GM12878 (cell line): ENCODE results near the gene UHMK1. TPM values are rescaled to one million over a fixed set of nuclear protein-coding genes. Genes with fewer than 3 reads are reported as not detected.
A peak's percentile ranks its signal among the peaks of the same experiment; 100 is the strongest.

ENCODE experiments used
- ATAC-seq: fragments of 200-7000 bp; cut with Tn5 transposase; 3 replicates; pipeline ENCODE4 v1.9.1; 2020; ENCODE audit warnings: mild to moderate bottlenecking, moderate library complexity
- BruUV-seq: library from RNA; stranded (reverse); fragments of 400-500 nt; replicated peaks from 2 replicates; lab custom pipeline; 2021; lab: Mats Ljungman, UMichigan
- CTCF ChIA-PET: fragments of 300-600 bp; sonication (Branson Sonifier 250); formaldehyde crosslinking; extraction: SDS; loops from one replicate; lab custom pipeline; 2021; ENCODE audit warnings: inconsistent platforms; lab: Yijun Ruan, JAX
- POLR2A ChIA-PET: fragments of 350-600 bp; formaldehyde crosslinking; extraction: SDS; loops from one replicate; lab custom pipeline; 2021; ENCODE audit warnings: inconsistent platforms; lab: Charles Lee
- RAD21 ChIA-PET: fragments of 300-600 bp; sonication (Branson Sonifier 250); formaldehyde crosslinking; loops from one replicate; lab custom pipeline; 2023; ENCODE audit warnings: antibody characterized with exemption; ENCODE audit not compliant: unreplicated experiment; lab: Charles Lee
- SMC1A ChIA-PET: fragments of 300-600 bp; sonication (Branson Sonifier 250); formaldehyde crosslinking; loops from one replicate; lab custom pipeline; 2023; ENCODE audit not compliant: unreplicated experiment, uncharacterized antibody; lab: Charles Lee
- DNase-seq: peaks from one replicate; pipeline ENCODE4 v3.0.0-alpha.2; 2011; ENCODE audit warnings: low read depth, low spot score
- FAIRE-seq: peaks from 3 replicates; lab custom pipeline; 2011; peaks lifted over from hg19 to GRCh38; lab: Jason Lieb, UNC
- H2AFZ ChIP-seq: 2 replicates; pipeline ENCODE4 v1.6.0; 2011; ENCODE audit warnings: low read depth, low read length, control low read depth; ENCODE audit not compliant: control insufficient read depth
- H3K27ac ChIP-seq: 2 replicates; pipeline ENCODE4 v1.5.1; 2011; ENCODE audit warnings: control low read depth; ENCODE audit not compliant: control insufficient read depth, insufficient read depth
- H3K27me3 ChIP-seq, 2 experiments: replicated peaks in 1 of 2; 2 replicates each; pipeline versions ENCODE4 v1.6.0 to v1.6.1; 2011; ENCODE audit warnings: low read length in 1 of 2; ENCODE audit not compliant: control insufficient read depth in 2 of 2, insufficient read depth in 2 of 2
- H3K36me3 ChIP-seq, 2 experiments: 2 replicates each; pipeline ENCODE4 v1.5.1; 2011; ENCODE audit warnings: low read length in 1 of 2; ENCODE audit not compliant: control insufficient read depth in 2 of 2, insufficient read depth in 2 of 2
- H3K4me1 ChIP-seq: 2 replicates; pipeline ENCODE4 v1.6.1; 2011; ENCODE audit warnings: mild to moderate bottlenecking, low read length, moderate library complexity, mixed read lengths; ENCODE audit not compliant: control insufficient read depth, insufficient read depth
- H3K4me2 ChIP-seq: 2 replicates; pipeline ENCODE4 v1.6.0; 2011; ENCODE audit warnings: control low read depth; ENCODE audit not compliant: control insufficient read depth, insufficient read depth
- H3K4me3 ChIP-seq: fragments of 200-600 bp; sonication (generic); 2 replicates; pipeline ENCODE4 v1.5.1; 2016
- H3K79me2 ChIP-seq: 2 replicates; pipeline ENCODE4 v1.6.0; 2011; ENCODE audit warnings: low read length; ENCODE audit not compliant: control insufficient read depth, insufficient read depth
- H3K9ac ChIP-seq: 2 replicates; pipeline ENCODE4 v1.8.0; 2011; ENCODE audit warnings: low read length, control low read depth, mixed read lengths; ENCODE audit not compliant: control insufficient read depth, insufficient read depth
- H3K9me3 ChIP-seq: replicated peaks from 3 replicates; pipeline ENCODE4 v1.5.1; 2011; ENCODE audit warnings: mild to moderate bottlenecking, low read length; ENCODE audit not compliant: control insufficient read depth, insufficient read depth
- H4K20me1 ChIP-seq: 2 replicates; pipeline ENCODE4 v1.6.0; 2011; ENCODE audit not compliant: control insufficient read depth, insufficient read depth
- ATF7 ChIP-seq: fragments of 450-650 bp; IDR thresholded peaks from 2 replicates; pipeline ENCODE4 v1.6.1; 2016; ENCODE audit warnings: low read depth, mild to moderate bottlenecking
- MLLT1 ChIP-seq: fragments of 450-650 bp; IDR thresholded peaks from 2 replicates; pipeline ENCODE4 v1.6.1; 2016; ENCODE audit warnings: mild to moderate bottlenecking
- MTA2 ChIP-seq: fragments of 450-650 bp; IDR thresholded peaks from 2 replicates; pipeline ENCODE4 v1.6.1; 2016; ENCODE audit warnings: low read depth, mild to moderate bottlenecking, moderate library complexity
- RAD51 ChIP-seq: fragments of 450-650 bp; IDR thresholded peaks from 2 replicates; pipeline ENCODE4 v1.6.1; 2016; ENCODE audit warnings: moderate library complexity, mild to moderate bottlenecking, inconsistent platforms
- RUNX3 ChIP-seq: IDR thresholded peaks from 2 replicates; pipeline ENCODE4 v1.6.1; 2012; ENCODE audit warnings: low read length, inconsistent platforms
- SMARCA5 ChIP-seq: fragments of 450-650 bp; IDR thresholded peaks from 2 replicates; pipeline ENCODE4 v1.6.1; 2017; ENCODE audit warnings: mild to moderate bottlenecking
- ZNF217 ChIP-seq: fragments of 450-650 bp; IDR thresholded peaks from 2 replicates; pipeline ENCODE4 v1.6.1; 2017; ENCODE audit warnings: antibody characterized with exemption, mild to moderate bottlenecking
- in situ Hi-C: fragments of 300-500 bp; cut with MboI; formaldehyde crosslinking; loops from 9 replicates; pipeline ENCODE4 v1.14.3; 2018; ENCODE audit warnings: mixed read lengths
- intact Hi-C: fragments of 100-400 bp; cut with micrococcal nuclease; formaldehyde crosslinking; loops from one replicate; pipeline ENCODE4 v1.14.2; 2022; ENCODE audit not compliant: unreplicated experiment
- polyA plus RNA-seq, 11 experiments: library from polyadenylated mRNA; depleted of rRNA in 4 of 11; unstranded in 6 of 11; stranded (reverse) in 5 of 11; fragments of >200 nt; fragmentation: Nextera tagmentation in 4 of 11; fragmentation: Illumina TruSeq in 1 of 11; extraction: Ambion mirVana in 4 of 11; extraction: Trizol in 1 of 11; gene quantifications; 1 replicate in 1 of 11; 2 replicates in 10 of 11; pipeline versions ENCODE4 v1.2.1 to v1.2.3, GENCODE V29; 2011 to 2016; ENCODE audit warnings: inconsistent platforms in 2 of 11, missing spikeins in 2 of 11, low read depth in 1 of 11
- total RNA-seq, 4 experiments: library from RNA; depleted of rRNA in 3 of 4; stranded (reverse); fragments of >200 nt in 3 of 4; fragmentation: Illumina TruSeq in 1 of 4; extraction: Trizol in 1 of 4; gene quantifications; 2 replicates each; pipeline versions ENCODE4 v1.2.1 to v1.2.3, GENCODE V29; 2013 to 2021

Gene UHMK1
- total and polyA plus RNA-seq, 10 of the 15 experiments (the other 5 are each of a cell fraction or from before 2014, with no cell fraction given): 5.7 to 52.7 (median 28.3) TPM

GRCh38 chr1:162565460-162565859 is 67.8 kb downstream of the UHMK1 start:
- CTCF ChIA-PET: interaction anchor here (0.6 to 4.0 kb wide), 7 partner anchors 29 to 1575 kb away, joined by 3 to 15 read pairs (median 3); no protein-coding TSS in a partner anchor
- DNase-seq (no peak), FAIRE-seq (no peak), ATAC-seq (peak; percentile 35)
- POLR2A ChIA-PET: interaction anchor here (0.6 to 0.9 kb wide), 2 partner anchors 14 to 39 kb away, joined by 3 to 6 read pairs; no protein-coding TSS in a partner anchor
- Histone ChIP-seq H3K4me3 (no peak overlapping the region), H3K4me2 (peak overlapping the region; percentile 46; the same call in 1 of the 2 replicates), H2AFZ (no peak overlapping the region), H3K9me3 (no peaks in the 10 kb centered on the region), H3K27me3 (no peaks in the 10 kb centered on the region), H3K79me2 (peaks cover 23% of the 10 kb centered on the region), H3K9ac (no peak overlapping the region), H3K4me1 (no peaks in the 10 kb centered on the region; the same call in 1 of the 2 replicates), H4K20me1 (no peaks in the 10 kb centered on the region), H3K36me3 (0 out of 4 replicates have a peak, but pooled peaks cover 0 to 4% of the 10 kb centered on the region in 2 experiments), H3K27ac (no peak overlapping the region)
- RAD21 ChIA-PET: interaction anchor here (1.4 to 2.3 kb wide), 3 partner anchors 29 to 35 kb away, joined by 4 to 8 read pairs (median 4); no protein-coding TSS in a partner anchor
- SMC1A ChIA-PET: interaction anchor here (0.7 to 3.4 kb wide), 10 partner anchors 9 to 209 kb away, joined by 3 to 14 read pairs (median 3); no protein-coding TSS in a partner anchor
- in situ Hi-C loops: no loop called here
- no TSS peak for BruUV-seq
- no peak for TF ChIP-seq MLLT1
- TF ChIP-seq ZNF217: peak; percentile 44; the same call in 1 of the 2 replicates
- TF ChIP-seq RAD51: peak; percentile 62; the same call in 1 of the 2 replicates
- TF ChIP-seq SMARCA5: no peak
- TF ChIP-seq ATF7: peak; percentile 53
- peak; percentile 29; the same call in 1 of the 2 replicates for TF ChIP-seq MTA2
- peak; percentile 68 for TF ChIP-seq RUNX3
- intact Hi-C loops: no loop called here
